Common myeloid progenitor, CD34-positive (primary cell): ENCODE measurements around the gene LAD1.

Source experiments
- CTCF ChIA-PET: fragments of 350-600 bp; sonication (Branson Sonifier 250); formaldehyde crosslinking; loops from one replicate; lab custom pipeline; 2021; ENCODE audit warnings: antibody characterized with exemption; lab: Charles Lee
- POLR2A ChIA-PET: fragments of 350-600 bp; sonication (Branson Sonifier 250); formaldehyde crosslinking; loops from one replicate; lab custom pipeline; 2021; ENCODE audit warnings: antibody characterized with exemption; lab: Charles Lee
- DNase-seq, 3 donors: peaks; one replicate each; pipeline versions ENCODE4 v3.0.0 to v3.0.0-alpha.2; 2013
- H3K27ac ChIP-seq, 2 experiments: 1 replicate in 1 of 2; 2 replicates in 1 of 2; pipeline ENCODE4 v1.7.0; 2013; ENCODE audit warnings: inconsistent platforms in 2 of 2, low read length in 2 of 2, mild to moderate bottlenecking in 2 of 2, low read depth in 1 of 2, moderate library complexity in 1 of 2; ENCODE audit not compliant: severe bottlenecking in 2 of 2, insufficient read depth in 1 of 2, poor library complexity in 1 of 2
- H3K27me3 ChIP-seq, 5 experiments: replicated peaks in 2 of 5; 1 replicate in 3 of 5; 2 replicates in 2 of 5; pipeline versions ENCODE4 v1.6.1 to v1.7.0; 2013; ENCODE audit warnings: low read length in 4 of 5, mild to moderate bottlenecking in 2 of 5, moderate library complexity in 2 of 5, inconsistent platforms in 1 of 5; ENCODE audit not compliant: insufficient read depth in 5 of 5, control insufficient read depth in 4 of 5
- H3K36me3 ChIP-seq, 4 experiments: 1 replicate in 2 of 4; 2 replicates in 2 of 4; pipeline versions ENCODE4 v1.6.1 to v1.7.0; 2013; ENCODE audit warnings: low read length in 3 of 4, control low read depth in 1 of 4, mild to moderate bottlenecking in 1 of 4; ENCODE audit not compliant: control insufficient read depth in 4 of 4, insufficient read depth in 4 of 4
- H3K4me1 ChIP-seq, 4 experiments: 1 replicate in 3 of 4; 2 replicates in 1 of 4; pipeline versions ENCODE4 v1.6.1 to v1.7.1; 2013; ENCODE audit warnings: low read length in 3 of 4, mild to moderate bottlenecking in 3 of 4, control low read depth in 1 of 4, inconsistent platforms in 1 of 4, moderate library complexity in 1 of 4; ENCODE audit not compliant: control insufficient read depth in 4 of 4, insufficient read depth in 4 of 4; ENCODE audit errors: control extremely low read depth in 1 of 4
- H3K4me3 ChIP-seq, 7 experiments: 1 replicate in 4 of 7; 2 replicates in 3 of 7; pipeline versions ENCODE4 v1.5.1 to v1.7.0; 2013; ENCODE audit warnings: mild to moderate bottlenecking in 7 of 7, low read length in 6 of 7, moderate library complexity in 6 of 7, inconsistent platforms in 2 of 7, low read depth in 2 of 7, control low read depth in 1 of 7; ENCODE audit not compliant: insufficient read depth in 4 of 7, control insufficient read depth in 1 of 7; ENCODE audit errors: extremely low read depth in 1 of 7
- H3K9me3 ChIP-seq, 5 experiments: 1 replicate in 4 of 5; 2 replicates in 1 of 5; pipeline versions ENCODE4 v1.6.1 to v1.7.1; 2013; ENCODE audit warnings: low read length in 4 of 5, mild to moderate bottlenecking in 2 of 5, inconsistent platforms in 1 of 5, low read depth in 1 of 5, moderate library complexity in 1 of 5; ENCODE audit not compliant: control insufficient read depth in 4 of 5, insufficient read depth in 2 of 5; ENCODE audit errors: control extremely low read depth in 1 of 5
- WGBS: methylation state at CpG from one replicate; pipeline ENCODE4 v1.1.5; 2013; ENCODE audit not compliant: insufficient coverage; 5-methylcytosine and 5-hydroxymethylcytosine counted together

The LAD1 gene

DNA sequence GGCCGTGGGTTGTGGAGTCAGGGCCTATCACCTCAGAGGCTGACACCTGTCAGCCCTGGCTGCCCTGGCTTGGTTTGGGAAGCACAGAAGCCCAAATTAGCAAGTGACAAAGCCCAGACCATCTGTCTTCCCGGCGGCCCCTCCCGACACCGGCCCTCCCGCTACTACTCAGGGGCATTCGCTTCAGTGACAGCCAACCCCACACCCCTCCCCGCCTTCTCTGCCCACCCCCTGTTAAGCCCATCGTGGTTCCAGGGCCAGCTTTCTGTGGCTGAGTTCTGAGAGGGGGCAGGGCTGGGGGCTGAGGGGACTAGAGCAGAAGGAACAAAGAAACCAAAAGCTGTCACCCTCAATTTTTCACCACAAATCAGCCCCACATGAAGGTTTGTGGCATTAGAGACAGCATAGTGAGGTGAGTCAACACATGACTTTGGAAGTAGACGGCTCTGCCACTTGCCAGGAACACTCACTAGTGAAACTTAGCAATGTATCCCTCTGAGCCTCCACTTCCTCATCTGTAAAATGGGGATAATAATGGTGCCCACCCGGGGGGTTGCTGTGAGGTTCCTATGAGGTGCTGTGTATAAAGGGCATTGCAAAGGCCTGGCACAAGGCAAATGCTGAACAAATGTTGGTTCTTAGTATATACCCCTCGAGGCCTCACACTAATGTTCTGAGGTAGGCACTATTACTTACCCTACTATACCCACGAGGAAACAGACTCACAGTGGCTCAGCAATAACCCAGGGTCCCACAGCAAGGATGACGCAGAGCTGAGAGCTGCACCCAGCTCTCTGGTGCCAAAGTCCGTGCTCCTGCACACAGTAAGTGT lies 27.6 kb upstream of the LAD1 start:
- DNase-seq, result peak; percentile 31 to 81 (median 74)
- no peaks in the 10 kb centered on the region for H3K36me3 ChIP-seq
- POLR2A ChIA-PET, result no interaction called here
- peaks cover 0 to 3% (median 0%) of the 10 kb centered on the region in 5 experiments for H3K9me3 ChIP-seq
- H3K27me3 ChIP-seq, result no peaks in the 10 kb centered on the region
- no peak overlapping the region for H3K4me3 ChIP-seq
- CTCF ChIA-PET, result interaction anchor here (1.3 to 1.9 kb wide), 2 partner anchors 9 to 42 kb away, joined by 3 to 9 read pairs; partner anchors contain the start of gene PHLDA3
- no peak overlapping the region for H3K27ac ChIP-seq
- WGBS, result 59% methylated on average over 11 of the region's 15 CpGs
- peaks cover 0 to 5% (median 0%) of the 10 kb centered on the region in 4 experiments for H3K4me1 ChIP-seq

DNA sequence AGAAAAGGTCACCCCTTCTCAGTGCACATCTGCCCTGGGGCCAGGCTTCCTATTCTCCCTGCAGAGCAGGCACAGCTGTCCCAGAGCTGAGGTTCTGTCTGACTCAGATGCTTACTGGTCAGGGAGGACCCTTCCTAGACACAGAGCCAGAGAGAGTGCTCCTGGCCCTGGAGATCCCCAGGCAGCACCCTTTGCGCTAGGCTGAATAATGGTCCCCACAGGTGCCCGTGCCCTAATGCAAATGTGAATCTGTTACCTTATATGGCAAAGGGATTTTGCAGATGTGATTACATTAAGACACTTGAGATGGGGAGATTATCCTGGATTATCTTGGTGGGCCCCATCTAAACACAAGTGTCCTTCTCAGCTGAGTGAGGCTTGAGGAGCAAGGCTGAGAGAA lies 25.0 kb upstream of the LAD1 start:
- H3K4me1 ChIP-seq, result peaks cover 0 to 5% (median 0%) of the 10 kb centered on the region in 4 experiments
- H3K4me3 ChIP-seq, result no peak overlapping the region
- peaks cover 0 to 2% (median 0%) of the 10 kb centered on the region in 5 experiments for H3K27me3 ChIP-seq
- no peak for DNase-seq
- H3K36me3 ChIP-seq, result no peaks in the 10 kb centered on the region
- H3K9me3 ChIP-seq, result peaks cover 0 to 3% (median 0%) of the 10 kb centered on the region in 5 experiments
- WGBS, result 92% methylated on average over 2 of the region's 2 CpGs
- H3K27ac ChIP-seq, result no peak overlapping the region
- CTCF ChIA-PET, result interaction anchor here (0.9 to 1.3 kb wide), 2 partner anchors 12 to 15 kb away, joined by 3 to 4 read pairs; no protein-coding TSS in a partner anchor
- POLR2A ChIA-PET, result no interaction called here

DNA sequence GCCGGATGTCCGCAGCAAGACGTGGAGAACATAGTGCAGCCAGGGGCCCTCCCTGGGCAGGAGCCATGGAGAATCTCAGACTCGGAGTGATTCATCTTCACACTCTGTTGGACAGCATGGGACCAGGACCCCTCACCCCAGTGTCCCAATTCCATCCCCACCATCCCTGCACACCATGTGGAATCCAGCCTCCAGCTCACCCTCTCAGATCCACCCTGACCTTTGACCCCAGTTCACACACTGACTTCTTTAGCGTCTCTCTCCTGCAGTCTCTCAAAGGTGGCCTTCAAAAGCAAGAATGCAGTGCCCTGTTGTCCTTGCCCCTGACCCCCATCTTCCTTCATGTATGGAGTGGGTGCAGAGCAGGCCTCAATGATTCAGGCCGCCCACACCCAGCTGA lies 24.5 kb upstream of the LAD1 start:
- Histone ChIP-seq H3K9me3 (peaks cover 0 to 3% (median 0%) of the 10 kb centered on the region in 5 experiments), H3K4me1 (peaks cover 0 to 5% (median 0%) of the 10 kb centered on the region in 4 experiments), H3K27ac (no peak overlapping the region), H3K36me3 (no peaks in the 10 kb centered on the region), H3K27me3 (peaks cover 0 to 2% (median 0%) of the 10 kb centered on the region in 5 experiments), H3K4me3 (no peak overlapping the region)
- DNase-seq, result no peak
- POLR2A ChIA-PET, result no interaction called here
- CTCF ChIA-PET, result interaction anchor here (0.9 to 1.3 kb wide), 3 partner anchors 12 to 51 kb away, joined by 3 to 4 read pairs (median 3); no protein-coding TSS in a partner anchor
- 99% methylated on average over 5 of the region's 6 CpGs for WGBS

DNA sequence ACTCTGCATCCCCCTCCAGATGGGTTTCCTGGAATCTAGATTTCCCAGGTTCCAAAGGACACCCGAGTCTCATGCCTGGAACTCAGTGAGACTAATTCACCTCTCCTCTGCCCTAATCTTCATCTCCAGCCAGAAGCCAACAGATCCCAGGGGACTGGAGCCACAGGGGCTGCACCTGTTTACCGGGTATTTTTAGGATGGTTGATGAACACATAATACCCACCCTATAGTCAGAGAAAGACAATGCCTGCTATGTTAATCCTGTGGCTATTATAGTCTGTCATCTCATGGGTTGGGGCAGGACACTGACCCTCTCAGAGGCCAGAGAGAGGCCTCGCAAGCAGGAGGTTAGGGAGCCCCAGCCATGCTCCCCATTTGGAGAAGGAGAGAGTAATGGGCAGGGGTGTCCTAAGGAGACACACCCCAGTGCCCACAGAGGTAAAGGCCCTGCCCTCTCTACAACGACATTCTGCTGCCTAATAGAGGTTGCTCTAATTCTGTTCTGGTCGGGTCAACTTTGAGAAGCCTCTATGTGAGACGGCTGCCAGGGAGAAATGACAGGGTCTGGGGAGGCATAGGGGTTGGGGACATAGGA lies 23.4 kb upstream of the LAD1 start:
- ChIA-PET CTCF (interaction anchor here (1.8 kb wide), 1 partner anchor 13 kb away, joined by 5 read pairs; no protein-coding TSS in a partner anchor), POLR2A (no interaction called here)
- H3K4me1 ChIP-seq, result no peaks in the 10 kb centered on the region

DNA sequence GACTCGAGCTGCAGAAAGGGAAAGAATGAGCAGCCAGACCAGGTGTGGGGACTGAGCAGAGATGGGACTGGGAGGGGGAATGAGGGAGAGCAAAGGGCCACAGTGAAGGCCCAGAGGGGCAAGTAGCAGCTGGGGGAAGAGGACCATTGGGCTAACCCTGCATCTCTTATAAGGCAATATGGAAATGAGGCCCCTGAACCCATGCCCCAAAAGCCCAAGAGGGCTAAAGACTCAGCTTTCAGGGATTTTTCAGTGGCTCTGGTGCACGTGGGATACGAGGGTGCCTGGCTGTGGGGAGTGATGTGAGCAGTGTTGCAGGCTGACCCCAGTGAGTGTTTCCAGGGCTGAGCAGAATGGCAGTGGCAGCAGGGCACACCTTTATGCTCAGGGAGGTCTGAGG lies 22.9 kb upstream of the LAD1 start:
- CTCF ChIA-PET, result interaction anchor here (1.8 kb wide), 1 partner anchor 14 kb away, joined by 5 read pairs; no protein-coding TSS in a partner anchor
- Histone ChIP-seq H3K9me3 (peaks cover 0 to 3% (median 0%) of the 10 kb centered on the region in 5 experiments), H3K27me3 (peaks cover 0 to 5% (median 0%) of the 10 kb centered on the region in 5 experiments), H3K36me3 (no peaks in the 10 kb centered on the region), H3K4me3 (no peak overlapping the region), H3K27ac (no peak overlapping the region), H3K4me1 (no peaks in the 10 kb centered on the region)
- DNase-seq, result no peak
- WGBS, result 67% methylated on average over 1 of the region's 3 CpGs
- POLR2A ChIA-PET, result no interaction called here

More for the DNA sequence above, 23.4 kb upstream of the LAD1 start:
- DNase-seq, result no peak
- H3K27ac ChIP-seq, result no peak overlapping the region
- no peaks in the 10 kb centered on the region for H3K36me3 ChIP-seq
- H3K4me3 ChIP-seq, result no peak overlapping the region
- peaks cover 0 to 4% (median 0%) of the 10 kb centered on the region in 5 experiments for H3K27me3 ChIP-seq
- peaks cover 0 to 3% (median 0%) of the 10 kb centered on the region in 5 experiments for H3K9me3 ChIP-seq
- WGBS, result 89% methylated on average over 5 of the region's 6 CpGs

DNA sequence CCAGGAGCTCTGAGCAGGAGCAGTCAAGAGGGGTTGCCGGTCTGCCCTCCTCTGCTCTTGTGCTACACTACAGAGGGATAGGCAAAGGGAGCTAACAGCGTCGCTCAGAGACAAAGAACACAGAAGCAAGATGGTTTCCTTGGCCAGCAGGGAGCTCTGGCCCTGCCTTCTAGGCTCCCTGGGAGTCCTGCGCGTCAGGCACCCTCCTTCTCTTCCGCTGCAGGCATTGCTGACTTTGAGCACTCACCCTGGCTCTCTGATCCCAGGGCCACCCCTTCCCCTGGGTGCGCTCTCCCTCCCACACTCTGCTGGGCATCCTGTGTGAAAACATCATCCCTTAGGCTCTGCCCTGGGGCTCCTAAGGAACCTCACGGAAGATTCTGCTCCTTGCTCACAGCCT lies 21.9 kb upstream of the LAD1 start:
- no peak overlapping the region for H3K27ac ChIP-seq
- POLR2A ChIA-PET, result no interaction called here
- no peak overlapping the region for H3K4me3 ChIP-seq
- H3K27me3 ChIP-seq, result peaks cover 0 to 5% (median 0%) of the 10 kb centered on the region in 5 experiments
- CTCF ChIA-PET, result interaction anchor here (1.2 to 1.8 kb wide), 2 partner anchors 12 to 15 kb away, joined by 3 to 5 read pairs; no protein-coding TSS in a partner anchor
- 97% methylated on average over 7 of the region's 8 CpGs for WGBS
- DNase-seq, result no peak
- H3K9me3 ChIP-seq, result peaks cover 0 to 3% (median 0%) of the 10 kb centered on the region in 5 experiments
- H3K36me3 ChIP-seq, result no peaks in the 10 kb centered on the region
- H3K4me1 ChIP-seq, result no peaks in the 10 kb centered on the region
